Astrocyte of the cerebellum (primary cell): ENCODE results near the gene RC3H2.
"Not testable (repeated sequence)": the region's sequence is repeated elsewhere in the genome, so short reads cannot be mapped to it uniquely, and the experiment has no call there.

Experiments
- DNase-seq: peaks from one replicate; pipeline ENCODE4 v3.0.0-alpha.2; 2011; ENCODE audit warnings: low read depth
- H3K4me3 ChIP-seq: 2 replicates; pipeline ENCODE4 v1.5.1; 2011; ENCODE audit warnings: mild to moderate bottlenecking, low read depth, low read length, moderate library complexity
- CTCF ChIP-seq: IDR thresholded peaks from 2 replicates; pipeline ENCODE4 v1.5.1; 2012; ENCODE audit warnings: low read length, low read depth, moderate library complexity, mild to moderate bottlenecking; ENCODE audit errors: missing control alignments
- in situ Hi-C: cut with HindIII; loops from 2 replicates; pipeline ENCODE4 v1.10.0; 2017; ENCODE audit warnings: low sequenced_read_pairs

RC3H2 gene

DNA sequence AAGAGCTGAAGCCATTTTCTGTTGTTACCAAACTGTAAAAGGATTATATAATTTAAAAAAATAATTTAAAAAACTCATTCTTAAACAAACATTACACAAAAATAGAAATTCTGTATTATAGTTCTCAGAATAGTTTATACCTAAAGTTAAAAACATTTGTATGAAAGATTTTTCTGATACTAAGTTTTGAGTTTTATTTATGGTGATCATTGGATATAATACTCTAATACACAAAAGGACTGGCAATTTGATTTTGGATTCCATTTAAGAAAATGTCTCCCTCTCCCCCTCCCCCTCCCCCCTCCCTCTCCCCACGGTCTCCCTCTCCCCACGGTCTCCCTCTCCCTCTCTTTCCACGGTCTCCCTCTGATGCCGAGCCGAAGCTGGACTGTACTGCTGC is 39.1 kb downstream of the RC3H2 start:
- no peak overlapping the region for H3K4me3 ChIP-seq
- no peak for DNase-seq
- in situ Hi-C loops: no loop called here
- TF ChIP-seq CTCF: no peak

DNA sequence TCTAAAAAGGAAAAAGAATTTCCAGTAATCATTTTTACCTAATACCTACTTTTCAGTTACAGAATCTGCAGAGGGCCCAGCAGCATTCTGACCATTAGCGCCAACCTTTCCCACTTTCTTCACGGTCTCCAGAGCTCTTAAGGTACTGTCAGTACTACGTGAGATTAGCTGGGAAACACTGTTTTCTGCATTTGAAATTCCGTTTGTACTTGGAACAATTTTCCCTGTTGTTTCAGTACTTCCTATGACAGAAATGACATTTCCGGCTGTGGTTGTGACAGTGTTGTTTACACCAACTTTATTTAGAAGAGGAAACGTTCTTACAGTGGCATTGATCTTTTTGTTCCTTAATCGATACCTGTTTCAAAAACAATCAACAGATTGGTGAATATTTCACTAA is 39.9 kb downstream of the RC3H2 start:
- in situ Hi-C loops: no loop called here
- DNase-seq: no peak
- TF ChIP-seq CTCF: no peak
- H3K4me3 ChIP-seq: no peak overlapping the region

GRCh38 chr9:122863407-122863806 is 41.8 kb downstream of the RC3H2 start:
- in situ Hi-C loops: no loop called here
- no peak for DNase-seq
- H3K4me3 ChIP-seq: no peak overlapping the region
- TF ChIP-seq CTCF: no peak

DNA sequence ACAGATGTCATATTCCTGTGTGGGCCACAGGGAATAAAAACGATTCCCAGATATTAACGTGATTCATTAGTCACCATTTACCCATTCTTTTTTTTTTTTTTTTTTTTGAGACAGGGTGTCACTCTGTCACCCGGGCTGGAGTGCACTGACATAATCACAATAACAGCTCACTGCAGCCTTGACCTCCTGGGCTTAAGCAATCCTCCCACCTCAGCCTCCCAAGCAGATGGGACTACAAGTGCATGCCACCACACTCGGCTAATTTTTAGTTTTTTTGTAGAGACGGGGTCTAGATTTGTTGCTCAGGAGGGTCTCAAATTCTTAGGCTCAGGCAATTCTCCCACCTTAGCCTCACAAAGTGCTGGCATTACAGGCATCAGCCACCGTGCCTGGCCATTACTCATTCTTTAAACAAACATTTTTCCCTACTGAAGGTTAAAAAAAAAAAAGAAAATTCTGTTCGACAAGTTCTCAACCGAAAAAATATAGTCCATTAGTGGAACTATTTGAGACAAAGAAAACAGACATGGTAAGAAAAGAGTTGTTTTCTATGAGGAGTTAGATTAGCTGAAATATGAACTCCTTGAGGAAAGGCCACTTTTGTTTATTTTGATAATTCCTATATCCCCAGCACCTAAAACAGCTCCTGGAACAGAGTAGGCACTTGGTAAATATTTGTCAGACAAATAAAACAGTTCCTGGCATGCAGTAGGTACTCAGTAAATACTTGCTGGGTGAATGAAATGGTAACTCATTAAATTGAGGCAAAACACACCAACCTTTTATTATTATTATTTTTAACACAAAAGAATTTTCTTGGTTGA is 44.6 kb downstream of the RC3H2 start:
- no peak for TF ChIP-seq CTCF
- H3K4me3 ChIP-seq: no peak overlapping the region
- in situ Hi-C loops: no loop called here
- DNase-seq: no peak

- H3K4me3 ChIP-seq: no peak overlapping the region
- DNase-seq: no peak
- in situ Hi-C loops: no loop called here
- TF ChIP-seq CTCF: no peak
Observed at GRCh38 chr9:122857815-122858214, 47.3 kb downstream of the RC3H2 start.

- in situ Hi-C loops, H3K4me3 ChIP-seq, DNase-seq: not testable (repeated sequence)
Observed at GRCh38 chr9:122852085-122852786, 52.9 kb downstream of the RC3H2 start.
